HG02981 (cell line): ENCODE results near the gene GALNT17.

Experiments used
- ATAC-seq: cut with Tn5 transposase; IDR thresholded peaks from one replicate; pipeline ENCODE4 v1.9.1; 2021; ENCODE audit warnings: mild to moderate bottlenecking, moderate library complexity; ENCODE audit not compliant: unreplicated experiment

The GALNT17 gene

GRCh38 chr7:71278257-71278656 lies 146.3 kb downstream of the GALNT17 start:
- no peak for ATAC-seq

GRCh38 chr7:71281261-71281660 lies 149.3 kb downstream of the GALNT17 start:
- no peak for ATAC-seq

- ATAC-seq = no peak
Measured at GRCh38 chr7:71283802-71284201, 151.9 kb downstream of the GALNT17 start.

- ATAC-seq = no peak
Measured at GRCh38 chr7:71285571-71286145, 153.7 kb downstream of the GALNT17 start.

GRCh38 chr7:71286336-71286735 lies 154.4 kb downstream of the GALNT17 start:
- no peak for ATAC-seq

- no peak for ATAC-seq
Measured at GRCh38 chr7:71286924-71287323, 155.0 kb downstream of the GALNT17 start.

- no peak for ATAC-seq
Measured at GRCh38 chr7:71290452-71290851, 158.5 kb downstream of the GALNT17 start.

GRCh38 chr7:71298378-71298777 lies 166.4 kb downstream of the GALNT17 start:
- no peak for ATAC-seq

GRCh38 chr7:71300086-71300485 lies 168.1 kb downstream of the GALNT17 start:
- no peak for ATAC-seq

- ATAC-seq = no peak
Measured at GRCh38 chr7:71300603-71301002, 168.7 kb downstream of the GALNT17 start.

- no peak for ATAC-seq
Measured at GRCh38 chr7:71301167-71301566, 169.2 kb downstream of the GALNT17 start.

GRCh38 chr7:71303566-71303965 lies 171.6 kb downstream of the GALNT17 start:
- no peak for ATAC-seq

GRCh38 chr7:71308096-71308495 lies 176.2 kb downstream of the GALNT17 start:
- no peak for ATAC-seq

- ATAC-seq = no peak
Measured at GRCh38 chr7:71311576-71311975, 179.6 kb downstream of the GALNT17 start.

- ATAC-seq = no peak
Measured at GRCh38 chr7:71312755-71313490, 181.0 kb downstream of the GALNT17 start.

GRCh38 chr7:71313553-71313952 lies 181.6 kb downstream of the GALNT17 start:
- ATAC-seq = no peak

GRCh38 chr7:71320916-71321315 lies 189.0 kb downstream of the GALNT17 start:
- ATAC-seq = no peak

- ATAC-seq = no peak
Measured at GRCh38 chr7:71322201-71322600, 190.3 kb downstream of the GALNT17 start.

GRCh38 chr7:71323726-71324125 lies 191.8 kb downstream of the GALNT17 start:
- ATAC-seq = no peak

GRCh38 chr7:71325151-71325550 lies 193.2 kb downstream of the GALNT17 start:
- no peak for ATAC-seq

GRCh38 chr7:71326595-71326994 lies 194.7 kb downstream of the GALNT17 start:
- no peak for ATAC-seq

- ATAC-seq = no peak
Measured at GRCh38 chr7:71327946-71328345, 196.0 kb downstream of the GALNT17 start.
